ENCODE data around the gene CROCC2.

The CROCC2 gene

GRCh38 chr2:240997856-240998705 lies 91.9 kb downstream of the CROCC2 start, which contains the start of gene SNED1:
SNED1 (plus strand) TSS chr2:240998618; CDS start chr2:240998838, 220 bp downstream.
- peak within 1 kb of the TSS; percentile 46 for H3K4me3 ChIP-seq (replicated peaks; ENCODE audit: low read depth, low read length)
- no peak for TF ChIP-seq CTCF (IDR thresholded peaks at IDR 0.05; ENCODE audit: low read depth, low read length, missing control alignments)
- DNase-seq (ENCODE audit: extremely low read depth, low read depth): no peak

- TF ChIP-seq CTCF (IDR thresholded peaks at IDR 0.05; ENCODE audit: low read depth, low read length, missing control alignments): no peak
- DNase-seq (ENCODE audit: extremely low read depth, low read depth): no peak
- peak overlapping the region; percentile 46 for H3K4me3 ChIP-seq (replicated peaks; ENCODE audit: low read depth, low read length)
These were observed 92.5 kb downstream of the CROCC2 start for GRCh38 chr2:240998706-240998994.

- H3K4me3 ChIP-seq (replicated peaks; ENCODE audit: low read depth, low read length): peak overlapping the region; percentile 46
- no peak for TF ChIP-seq CTCF (IDR thresholded peaks at IDR 0.05; ENCODE audit: low read depth, low read length, missing control alignments)
- no peak for DNase-seq (ENCODE audit: extremely low read depth, low read depth)
These were observed 93.1 kb downstream of the CROCC2 start for GRCh38 chr2:240998995-240999791.

GRCh38 chr2:240999873-241000541 lies 93.9 kb downstream of the CROCC2 start:
- TF ChIP-seq CTCF (IDR thresholded peaks at IDR 0.05; ENCODE audit: low read depth, low read length, missing control alignments): no peak
- H3K4me3 ChIP-seq (replicated peaks; ENCODE audit: low read depth, low read length): peak overlapping the region; percentile 46
- no peak for DNase-seq (ENCODE audit: extremely low read depth, low read depth)

- no peak for DNase-seq (ENCODE audit: extremely low read depth, low read depth)
- H3K4me3 ChIP-seq (replicated peaks; ENCODE audit: low read depth, low read length): no peak overlapping the region
- no peak for TF ChIP-seq CTCF (IDR thresholded peaks at IDR 0.05; ENCODE audit: low read depth, low read length, missing control alignments)
These were observed 94.7 kb downstream of the CROCC2 start for GRCh38 chr2:241000831-241001321.

- no peak for DNase-seq (ENCODE audit: extremely low read depth, low read depth)
- no peak for TF ChIP-seq CTCF (IDR thresholded peaks at IDR 0.05; ENCODE audit: low read depth, low read length, missing control alignments)
- no peak overlapping the region for H3K4me3 ChIP-seq (replicated peaks; ENCODE audit: low read depth, low read length)
These were observed 95.5 kb downstream of the CROCC2 start for GRCh38 chr2:241001413-241002274.
